Effector CD8-positive, alpha-beta T cell (primary cell): ENCODE results near the gene CTSA.

Experiments used
- DNase-seq: peaks from one replicate; lab custom pipeline; 2025; lab: John Stamatoyannopoulos, UW
- total RNA-seq, 4 experiments: gene quantifications; one replicate each; lab custom pipeline; 2026; lab: John Stamatoyannopoulos, UW

CTSA gene
- total RNA-seq: 101 to 183 (median 144) reads per million in 4 experiments

GRCh38 chr20:45890985-45891983 lies at the start of gene CTSA, which contains the start of gene NEURL2:
CTSA (plus strand) TSS chr20:45891335; CDS start chr20:45891569, 234 bp downstream.
NEURL2 (minus strand) TSS chr20:45891208; CDS start chr20:45890991, 217 bp downstream.
- peak; percentile 77 for DNase-seq

- DNase-seq: no peak
Observed at GRCh38 chr20:45841407-45842129, 49.6 kb upstream of the CTSA start.

GRCh38 chr20:45842169-45842812 lies 48.8 kb upstream of the CTSA start:
- no peak for DNase-seq

GRCh38 chr20:45843506-45843905 lies 47.6 kb upstream of the CTSA start:
- no peak for DNase-seq

- no peak for DNase-seq
Observed at GRCh38 chr20:45845452-45845851, 45.7 kb upstream of the CTSA start.

GRCh38 chr20:45848421-45848820 lies 42.7 kb upstream of the CTSA start:
- no peak for DNase-seq

- no peak for DNase-seq
Observed at GRCh38 chr20:45848969-45849582, 42.1 kb upstream of the CTSA start.

- no peak for DNase-seq
Observed at GRCh38 chr20:45850238-45850637, 40.9 kb upstream of the CTSA start.

GRCh38 chr20:45850926-45851325 lies 40.2 kb upstream of the CTSA start:
- no peak for DNase-seq

GRCh38 chr20:45851501-45851900 lies 39.6 kb upstream of the CTSA start:
- no peak for DNase-seq

GRCh38 chr20:45852326-45852725 lies 38.8 kb upstream of the CTSA start:
- DNase-seq: no peak

GRCh38 chr20:45853484-45853883 lies 37.7 kb upstream of the CTSA start:
- no peak for DNase-seq

- peak; percentile 86 for DNase-seq
Observed at GRCh38 chr20:45857114-45857881, 33.8 kb upstream of the CTSA start, which contains the start of the genes ACOT8 and ZSWIM3. ACOT8 (minus strand) TSS chr20:45857392; CDS start chr20:45857315, 77 bp downstream. ZSWIM3 (plus strand) TSS chr20:45857614; CDS start chr20:45857826, 212 bp downstream.

- no peak for DNase-seq
Observed at GRCh38 chr20:45857882-45858216, 33.3 kb upstream of the CTSA start.

- no peak for DNase-seq
Observed at GRCh38 chr20:45859916-45860315, 31.2 kb upstream of the CTSA start.

- DNase-seq: no peak
Observed at GRCh38 chr20:45860560-45861220, 30.4 kb upstream of the CTSA start.

GRCh38 chr20:45861221-45862075 lies 29.7 kb upstream of the CTSA start:
- DNase-seq: no peak

- DNase-seq: no peak
Observed at GRCh38 chr20:45863543-45864470, 27.3 kb upstream of the CTSA start.
